ENCODE measurements around the gene ATP1A1.

The ATP1A1 gene

GRCh38 chr1:116397728-116398127, 24.7 kb downstream of the ATP1A1 start:
- Histone ChIP-seq H3K27ac (no peak overlapping the region), H3K9me3 (ENCODE audit: severe bottlenecking) (no peaks in the 10 kb centered on the region), H3K4me3 (ENCODE audit: low read depth, low read length) (no peak overlapping the region), H3K36me3 (peaks cover 95% of the 10 kb centered on the region), H3K27me3 (ENCODE audit: insufficient read depth, low read depth, severe bottlenecking) (no peaks in the 10 kb centered on the region)
- DNase-seq = no peak
- TF ChIP-seq CTCF (IDR thresholded peaks at IDR 0.05; ENCODE audit: low read depth, low read length) = no peak

- Histone ChIP-seq H3K4me3 (ENCODE audit: low read depth, low read length) (no peak overlapping the region), H3K9me3 (ENCODE audit: severe bottlenecking) (no peaks in the 10 kb centered on the region), H3K36me3 (peaks cover 97% of the 10 kb centered on the region), H3K27me3 (ENCODE audit: insufficient read depth, low read depth, severe bottlenecking) (no peaks in the 10 kb centered on the region), H3K27ac (no peak overlapping the region)
- no peak for DNase-seq
- no peak for TF ChIP-seq CTCF (IDR thresholded peaks at IDR 0.05; ENCODE audit: low read depth, low read length)
These were observed 27.7 kb downstream of the ATP1A1 start for GRCh38 chr1:116400780-116401179.

GRCh38 chr1:116401646-116402176, 28.7 kb downstream of the ATP1A1 start:
- no peaks in the 10 kb centered on the region for H3K27me3 ChIP-seq (ENCODE audit: insufficient read depth, low read depth, severe bottlenecking)
- no peak for DNase-seq
- no peak for TF ChIP-seq CTCF (IDR thresholded peaks at IDR 0.05; ENCODE audit: low read depth, low read length)
- no peak overlapping the region for H3K4me3 ChIP-seq (ENCODE audit: low read depth, low read length)
- peaks cover 99% of the 10 kb centered on the region for H3K36me3 ChIP-seq
- no peaks in the 10 kb centered on the region for H3K9me3 ChIP-seq (ENCODE audit: severe bottlenecking)
- no peak overlapping the region for H3K27ac ChIP-seq

GRCh38 chr1:116402333-116402732, 29.3 kb downstream of the ATP1A1 start:
- Histone ChIP-seq H3K27me3 (ENCODE audit: insufficient read depth, low read depth, severe bottlenecking) (no peaks in the 10 kb centered on the region), H3K36me3 (peaks cover 95% of the 10 kb centered on the region), H3K27ac (no peak overlapping the region), H3K4me3 (ENCODE audit: low read depth, low read length) (no peak overlapping the region), H3K9me3 (ENCODE audit: severe bottlenecking) (no peaks in the 10 kb centered on the region)
- no peak for DNase-seq
- no peak for TF ChIP-seq CTCF (IDR thresholded peaks at IDR 0.05; ENCODE audit: low read depth, low read length)

GRCh38 chr1:116403496-116404136, 30.6 kb downstream of the ATP1A1 start:
- H3K4me3 ChIP-seq (ENCODE audit: low read depth, low read length) = no peak overlapping the region
- TF ChIP-seq CTCF (IDR thresholded peaks at IDR 0.05; ENCODE audit: low read depth, low read length) = no peak
- no peak for DNase-seq
- no peaks in the 10 kb centered on the region for H3K27me3 ChIP-seq (ENCODE audit: insufficient read depth, low read depth, severe bottlenecking)
- no peaks in the 10 kb centered on the region for H3K9me3 ChIP-seq (ENCODE audit: severe bottlenecking)
- no peak overlapping the region for H3K27ac ChIP-seq
- peaks cover 86% of the 10 kb centered on the region for H3K36me3 ChIP-seq

- no peak overlapping the region for H3K27ac ChIP-seq
- H3K9me3 ChIP-seq (ENCODE audit: severe bottlenecking) = no peaks in the 10 kb centered on the region
- TF ChIP-seq CTCF (IDR thresholded peaks at IDR 0.05; ENCODE audit: low read depth, low read length) = no peak
- no peak overlapping the region for H3K4me3 ChIP-seq (ENCODE audit: low read depth, low read length)
- no peaks in the 10 kb centered on the region for H3K27me3 ChIP-seq (ENCODE audit: insufficient read depth, low read depth, severe bottlenecking)
- peaks cover 76% of the 10 kb centered on the region for H3K36me3 ChIP-seq
- no peak for DNase-seq
These were observed 31.7 kb downstream of the ATP1A1 start for GRCh38 chr1:116404699-116405098.

Data from WERI-Rb-1 (cell line).